ENCODE measurements around the gene TRAF7. TPM values are rescaled to one million over a fixed set of nuclear protein-coding genes. Genes with fewer than 3 reads are reported as not detected.

The TRAF7 gene
- total RNA-seq, 1 experiment from 2014 or later: 199 TPM

- H3K27ac ChIP-seq: no peak overlapping the region
- CTCF ChIA-PET: no interaction called here
- intact Hi-C loops (cut with micrococcal nuclease; ENCODE audit: unreplicated experiment): no loop called here
Observed at GRCh38 chr16:2179107-2179501, 23.5 kb downstream of the TRAF7 start.

DNA sequence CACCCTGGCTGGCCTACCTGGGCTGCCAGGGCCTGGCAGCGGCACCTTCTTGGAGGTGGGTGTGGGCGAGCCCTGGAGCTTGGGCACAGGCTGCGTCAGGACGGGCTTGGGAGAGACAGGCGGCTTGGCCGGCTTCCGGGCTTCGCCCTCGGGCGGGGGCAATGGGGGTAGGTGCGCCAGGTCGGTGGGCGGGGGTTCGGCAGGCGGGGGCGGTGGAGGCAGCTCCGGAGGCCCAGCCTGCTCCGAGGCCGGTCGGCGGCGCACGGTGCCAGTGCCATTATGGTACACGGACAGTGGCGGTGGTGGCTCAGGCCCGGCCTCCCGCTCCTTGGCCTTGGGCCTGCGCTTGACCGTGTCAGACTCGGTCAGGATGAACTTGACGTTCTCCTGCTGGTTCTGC lies 24.0 kb downstream of the TRAF7 start:
- BruUV-seq (replicated peaks): no TSS peak
- CTCF ChIA-PET: no interaction called here
- DNase-seq: no peak

More at GRCh38 chr16:2179107-2179501, 23.5 kb downstream of the TRAF7 start:
- Histone ChIP-seq H3K9me2 (ENCODE audit: insufficient read depth) (no peaks in the 10 kb centered on the region), H2AFZ (no peak overlapping the region), H3K36me3 (ENCODE audit: low read depth) (no peaks in the 10 kb centered on the region), H3K9me3 (ENCODE audit: insufficient read depth, low read depth) (no peaks in the 10 kb centered on the region), H3K4me1 (replicated peaks; ENCODE audit: insufficient read depth) (no peaks in the 10 kb centered on the region), H3K4me2 (no peak overlapping the region), H4K20me1 (ENCODE audit: insufficient read depth) (0 out of 2 replicates have a peak, but pooled peaks cover 5% of the 10 kb centered on the region), H3K79me2 (ENCODE audit: low read depth) (no peaks in the 10 kb centered on the region), H3F3A (ENCODE audit: insufficient read depth, low read depth) (no peaks in the 10 kb centered on the region; the same call in 1 of the 2 replicates), H3K27me3 (ENCODE audit: insufficient read depth, low read depth) (no peaks in the 10 kb centered on the region), H3K4me3 (no peak overlapping the region)
- DNase-seq: no peak
- POLR2A ChIA-PET (ENCODE audit: unreplicated experiment): no interaction called here
- BruUV-seq (replicated peaks): no TSS peak
- no peak for TF ChIP-seq EZH2 (IDR thresholded peaks at IDR 0.05; ENCODE audit: low read depth)
- TF ChIP-seq, protein P1, sequence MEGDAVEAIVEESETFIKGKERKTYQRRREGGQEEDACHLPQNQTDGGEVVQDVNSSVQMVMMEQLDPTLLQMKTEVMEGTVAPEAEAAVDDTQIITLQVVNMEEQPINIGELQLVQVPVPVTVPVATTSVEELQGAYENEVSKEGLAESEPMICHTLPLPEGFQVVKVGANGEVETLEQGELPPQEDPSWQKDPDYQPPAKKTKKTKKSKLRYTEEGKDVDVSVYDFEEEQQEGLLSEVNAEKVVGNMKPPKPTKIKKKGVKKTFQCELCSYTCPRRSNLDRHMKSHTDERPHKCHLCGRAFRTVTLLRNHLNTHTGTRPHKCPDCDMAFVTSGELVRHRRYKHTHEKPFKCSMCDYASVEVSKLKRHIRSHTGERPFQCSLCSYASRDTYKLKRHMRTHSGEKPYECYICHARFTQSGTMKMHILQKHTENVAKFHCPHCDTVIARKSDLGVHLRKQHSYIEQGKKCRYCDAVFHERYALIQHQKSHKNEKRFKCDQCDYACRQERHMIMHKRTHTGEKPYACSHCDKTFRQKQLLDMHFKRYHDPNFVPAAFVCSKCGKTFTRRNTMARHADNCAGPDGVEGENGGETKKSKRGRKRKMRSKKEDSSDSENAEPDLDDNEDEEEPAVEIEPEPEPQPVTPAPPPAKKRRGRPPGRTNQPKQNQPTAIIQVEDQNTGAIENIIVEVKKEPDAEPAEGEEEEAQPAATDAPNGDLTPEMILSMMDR (conservative IDR thresholded peaks at IDR 0.05): no peak

DNA sequence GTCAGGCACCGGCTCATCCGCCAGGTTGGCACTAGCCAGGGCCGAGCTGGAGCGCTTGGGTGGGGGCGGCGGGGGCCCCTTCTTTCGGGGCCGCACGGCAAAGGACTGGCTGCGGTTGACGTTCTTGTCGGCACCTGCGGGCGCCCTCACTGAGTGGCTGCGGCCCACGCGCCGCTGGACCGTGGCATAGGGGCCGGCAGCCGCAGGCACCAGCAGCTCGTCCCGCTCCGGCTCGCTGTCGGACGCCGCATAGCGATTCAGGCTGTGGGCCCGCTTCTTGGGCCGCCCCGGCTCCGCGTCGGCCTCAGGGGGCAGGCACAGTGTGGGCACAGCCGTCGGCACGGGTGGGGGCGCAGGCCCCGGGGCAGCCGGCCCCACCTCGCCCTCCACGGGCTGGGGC lies 24.9 kb downstream of the TRAF7 start:
- Histone ChIP-seq H3K4me1 (replicated peaks; ENCODE audit: insufficient read depth) (no peaks in the 10 kb centered on the region), H4K20me1 (ENCODE audit: insufficient read depth) (0 out of 2 replicates have a peak, but pooled peaks cover 3% of the 10 kb centered on the region), H3K4me3 (no peak overlapping the region), H3K9me3 (ENCODE audit: insufficient read depth, low read depth) (no peaks in the 10 kb centered on the region), H3K27me3 (ENCODE audit: insufficient read depth, low read depth) (no peaks in the 10 kb centered on the region), H2AFZ (no peak overlapping the region), H3F3A (ENCODE audit: insufficient read depth, low read depth) (no peaks in the 10 kb centered on the region; the same call in 1 of the 2 replicates), H3K4me2 (no peak overlapping the region), H3K79me2 (ENCODE audit: low read depth) (no peaks in the 10 kb centered on the region), H3K27ac (no peak overlapping the region), H3K36me3 (ENCODE audit: low read depth) (no peaks in the 10 kb centered on the region), H3K9me2 (ENCODE audit: insufficient read depth) (no peaks in the 10 kb centered on the region)
- no peak for DNase-seq
- CTCF ChIA-PET: no interaction called here
- BruUV-seq (replicated peaks): no TSS peak
- intact Hi-C loops (cut with micrococcal nuclease; ENCODE audit: unreplicated experiment): no loop called here
- TF ChIP-seq, protein P1 (conservative IDR thresholded peaks at IDR 0.05): no peak
- TF ChIP-seq EZH2 (IDR thresholded peaks at IDR 0.05; ENCODE audit: low read depth): no peak
- POLR2A ChIA-PET (ENCODE audit: unreplicated experiment): no interaction called here

More for the DNA sequence above, 24.0 kb downstream of the TRAF7 start:
- Histone ChIP-seq H3K36me3 (ENCODE audit: low read depth) (no peaks in the 10 kb centered on the region), H3K9me3 (ENCODE audit: insufficient read depth, low read depth) (no peaks in the 10 kb centered on the region), H3K9me2 (ENCODE audit: insufficient read depth) (no peaks in the 10 kb centered on the region), H3K79me2 (ENCODE audit: low read depth) (no peaks in the 10 kb centered on the region), H4K20me1 (ENCODE audit: insufficient read depth) (0 out of 2 replicates have a peak, but pooled peaks cover 5% of the 10 kb centered on the region), H2AFZ (no peak overlapping the region), H3K27ac (no peak overlapping the region), H3K27me3 (ENCODE audit: insufficient read depth, low read depth) (no peaks in the 10 kb centered on the region), H3K4me2 (no peak overlapping the region), H3K4me1 (replicated peaks; ENCODE audit: insufficient read depth) (no peaks in the 10 kb centered on the region), H3F3A (ENCODE audit: insufficient read depth, low read depth) (no peaks in the 10 kb centered on the region; the same call in 1 of the 2 replicates), H3K4me3 (no peak overlapping the region)
- TF ChIP-seq EZH2 (IDR thresholded peaks at IDR 0.05; ENCODE audit: low read depth): no peak
- TF ChIP-seq, protein P1 (conservative IDR thresholded peaks at IDR 0.05): no peak
- intact Hi-C loops (cut with micrococcal nuclease; ENCODE audit: unreplicated experiment): no loop called here
- POLR2A ChIA-PET (ENCODE audit: unreplicated experiment): no interaction called here

All from PC-9 (cell line).